ENCODE results near the gene EGFL7. TPM values are rescaled to one million over a fixed set of nuclear protein-coding genes. Genes with fewer than 3 reads are reported as not detected.

EGFL7 gene
- polyA plus RNA-seq, 1 of the 3 experiments (the other 2 are of a cell fraction): 43.0 TPM

- TF ChIP-seq PBX3 (IDR thresholded peaks at IDR 0.05) (no peak), NFIC (IDR thresholded peaks at IDR 0.05; ENCODE audit: borderline replicate concordance) (no peak), MEF2A (IDR thresholded peaks at IDR 0.05; ENCODE audit: borderline replicate concordance, low read depth) (no peak), TEAD4 (IDR thresholded peaks at IDR 0.05; ENCODE audit: borderline replicate concordance, insufficient read depth) (no peak), EZH2phosphoT487 (IDR thresholded peaks at IDR 0.05; ENCODE audit: borderline replicate concordance, low read depth) (no peak), TCF12 (IDR thresholded peaks at IDR 0.05) (no peak), EP300 (IDR thresholded peaks at IDR 0.05; ENCODE audit: borderline replicate concordance in 1 of 2, low read depth in 1 of 2, low read length in 1 of 2) (no peak), SMC3 (IDR thresholded peaks at IDR 0.05; ENCODE audit: low read depth, low read length) (no peak), ZBTB33 (IDR thresholded peaks at IDR 0.05; ENCODE audit: borderline replicate concordance, low read depth) (no peak)
Observed at GRCh38 chr9:136669791-136670464, 7.2 kb downstream of the EGFL7 start (continued).

- H2AFZ ChIP-seq (ENCODE audit: low read depth): no peak overlapping the region
- ChIA-PET CTCF (interaction anchor here (0.7 to 4.0 kb wide), 20 partner anchors 9 to 183 kb away, joined by 3 to 90 read pairs (median 12); partner anchors contain the start of genes AGPAT2 and EGFL7), POLR2A (no interaction called here)
- H3K4me2 ChIP-seq: no peak overlapping the region
- no peak overlapping the region for H3K27ac ChIP-seq (ENCODE audit: low read depth in 2 of 2, low read length in 1 of 2)
- peaks cover 3% of the 10 kb centered on the region for H3F3A ChIP-seq (replicated peaks; ENCODE audit: insufficient read depth)
- H3K36me3 ChIP-seq (replicated peaks in 1 of 2; ENCODE audit: control insufficient read depth in 1 of 2, insufficient read depth in 2 of 2, low read length in 1 of 2): peaks cover 0 to 3% of the 10 kb centered on the region in 2 experiments
- no peak for DNase-seq
- no peaks in the 10 kb centered on the region for H3K9me2 ChIP-seq
- 94% methylated on average over 35 of the region's 36 CpGs for WGBS (ENCODE audit: low lambda C conversion rate)
- H3K4me1 ChIP-seq (ENCODE audit: control insufficient read depth in 1 of 2, insufficient read depth in 2 of 2, low read depth in 1 of 2, low read length in 1 of 2): peaks cover 0 to 19% of the 10 kb centered on the region in 2 experiments; a peak in 1 of 4 replicates
- H3K27me3 ChIP-seq (ENCODE audit: insufficient read depth): no peaks in the 10 kb centered on the region
- no peak overlapping the region for H3K9ac ChIP-seq
- H3K9me3 ChIP-seq: no peaks in the 10 kb centered on the region
- H3K79me2 ChIP-seq (ENCODE audit: insufficient read depth): no peaks in the 10 kb centered on the region
- no peak overlapping the region for H3K4me3 ChIP-seq (ENCODE audit: low read depth in 2 of 2, low read length in 1 of 2)
- H4K20me1 ChIP-seq (ENCODE audit: insufficient read depth): 0 out of 2 replicates have a peak, but pooled peaks cover 5% of the 10 kb centered on the region
- TF ChIP-seq GABPA (IDR thresholded peaks at IDR 0.05; ENCODE audit: low read depth) (no peak), TEAD4 (IDR thresholded peaks at IDR 0.05; ENCODE audit: borderline replicate concordance, insufficient read depth) (no peak), GATA2 (CRISPR knock-in tag; IDR thresholded peaks at IDR 0.05) (no peak), PBX3 (IDR thresholded peaks at IDR 0.05) (no peak), IRF3 (IDR thresholded peaks at IDR 0.05; ENCODE audit: low read depth, low read length) (no peak), RXRA (IDR thresholded peaks at IDR 0.05; ENCODE audit: borderline replicate concordance, low read depth) (no peak), YY1 (IDR thresholded peaks at IDR 0.05; ENCODE audit: low read depth) (no peak), REST (IDR thresholded peaks at IDR 0.05; ENCODE audit: low read depth, low read length) (no peak), USF2 (IDR thresholded peaks at IDR 0.05; ENCODE audit: borderline replicate concordance, low read depth, low read length) (no peak), MAX (IDR thresholded peaks at IDR 0.05; ENCODE audit: low read depth) (no peak), TCF12 (IDR thresholded peaks at IDR 0.05) (no peak), FOXM1 (IDR thresholded peaks at IDR 0.05; ENCODE audit: low read depth) (no peak)
Observed at GRCh38 chr9:136670576-136671253, 8.0 kb downstream of the EGFL7 start.

Measured in SK-N-SH (cell line).